Caki2 (cell line): ENCODE data around the gene LHFPL3. TPM values are rescaled to one million over a fixed set of nuclear protein-coding genes. Genes with fewer than 3 reads are reported as not detected.

Experiments
- DNase-seq: peaks from one replicate; pipeline ENCODE4 v3.0.0-alpha.2; 2015; ENCODE audit warnings: low read depth
- in situ Hi-C: cut with HindIII; loops from 2 replicates; pipeline ENCODE4 v1.10.0; 2016; ENCODE audit warnings: low sequenced_read_pairs, low pct_unique_long_range_greater_than_20kb, mixed read lengths
- total RNA-seq: library from RNA; depleted of rRNA; stranded (reverse); fragments of >200 nt; shearing (Covaris generic); gene quantifications from 2 replicates; pipeline ENCODE4 v1.2.3, GENCODE V29; 2014; ENCODE audit warnings: low replicate concordance

The LHFPL3 gene
- total RNA-seq, 1 experiment from 2014 or later: not detected

DNA sequence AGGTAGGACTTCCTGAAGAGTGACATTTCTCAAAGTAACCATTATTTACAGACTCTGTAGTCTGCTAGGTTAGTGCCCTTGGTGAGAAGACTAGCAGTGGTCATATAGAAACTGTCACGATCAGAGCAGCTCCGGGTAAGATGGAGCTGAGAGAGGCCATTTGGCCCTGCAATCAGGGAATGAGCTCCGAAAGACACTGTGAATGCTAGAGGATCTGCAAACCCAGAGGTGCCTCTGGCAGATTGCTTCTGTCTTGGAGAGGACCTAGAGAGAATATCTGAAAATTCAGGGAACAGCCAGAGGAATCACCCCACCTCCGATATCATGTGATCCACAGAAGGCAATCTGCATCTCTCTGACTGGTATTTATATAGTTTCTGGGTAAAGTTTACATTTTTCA, 438.7 kb downstream of the LHFPL3 start:
- no peak for DNase-seq
- in situ Hi-C loops: no loop called here

DNA sequence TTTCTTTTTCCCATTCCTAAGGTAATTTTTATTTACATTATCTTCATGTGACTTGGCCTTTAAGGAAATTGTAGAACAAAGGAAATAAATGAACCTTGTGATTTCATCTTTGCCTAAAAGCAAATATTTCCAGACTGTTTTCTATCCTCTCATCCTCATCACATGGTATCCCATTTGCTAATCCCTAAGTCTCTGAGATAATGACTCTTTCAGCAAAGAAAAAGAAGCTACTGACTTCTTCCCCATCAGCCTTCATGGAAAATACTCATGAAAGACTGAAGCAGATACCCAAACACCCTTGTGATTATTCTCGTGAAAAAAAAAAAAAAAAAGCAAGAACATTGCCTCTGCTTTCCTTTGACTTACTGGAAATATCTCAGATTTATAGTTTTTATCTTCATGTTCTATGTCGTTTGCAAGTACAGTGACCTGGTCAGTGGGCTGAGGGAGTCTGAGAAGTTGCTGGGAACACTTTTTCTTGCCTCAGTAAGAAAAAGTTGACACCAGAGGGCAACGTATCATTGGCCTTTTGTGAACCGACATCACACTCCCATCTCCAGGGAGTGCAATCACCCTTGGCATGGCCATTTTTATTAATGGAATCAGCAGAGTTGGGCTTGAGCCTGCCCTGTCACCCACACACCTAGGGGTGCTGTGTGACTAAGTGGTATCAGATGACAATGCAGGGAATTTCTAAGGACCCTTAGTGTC, 439.6 kb downstream of the LHFPL3 start:
- DNase-seq: no peak
- in situ Hi-C loops: no loop called here

DNA sequence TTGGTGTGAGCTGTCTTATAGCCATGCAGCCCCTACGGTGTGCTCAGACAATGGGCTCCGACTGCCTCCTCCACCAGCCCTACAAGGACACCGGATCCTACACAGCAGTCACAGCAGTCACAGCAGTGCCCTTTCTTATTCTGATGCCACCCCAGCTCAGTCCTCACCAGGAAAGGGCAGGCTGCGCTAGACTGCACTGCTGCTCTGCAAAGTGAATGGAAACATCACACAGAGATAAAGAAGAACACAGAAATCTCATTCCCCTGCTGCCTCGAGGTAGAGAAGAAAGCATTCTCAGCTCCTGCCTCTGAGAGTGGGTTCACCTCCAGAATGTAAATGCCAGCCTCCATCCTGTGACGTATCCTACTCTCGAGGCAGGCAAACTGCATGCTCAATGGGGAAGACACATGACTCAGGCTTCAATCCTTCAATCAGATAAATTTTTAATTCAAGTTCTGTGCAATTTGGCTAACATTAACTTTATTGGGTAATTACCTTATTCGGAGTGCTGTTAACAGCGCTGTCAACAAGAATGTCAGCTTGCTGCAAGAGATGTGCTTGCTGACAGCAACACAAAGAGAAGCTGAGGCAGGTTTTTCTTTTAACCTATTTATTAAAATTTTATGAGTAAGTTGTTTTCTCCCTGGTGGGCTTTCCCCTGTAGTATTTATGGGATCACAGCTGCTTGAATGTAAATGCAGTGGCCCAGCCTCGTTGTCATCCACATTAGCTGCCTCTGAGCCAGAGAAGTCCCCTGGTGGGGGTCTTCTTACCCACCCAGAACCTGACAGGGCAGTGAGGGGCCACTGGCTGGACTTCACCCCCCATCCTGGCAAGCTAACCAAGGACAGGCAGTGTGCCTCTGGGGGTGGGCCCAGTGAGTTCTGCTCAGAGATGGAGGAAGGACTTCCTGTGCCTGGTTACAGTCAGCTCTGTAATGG, 444.3 kb downstream of the LHFPL3 start:
- in situ Hi-C loops: no loop called here

DNA sequence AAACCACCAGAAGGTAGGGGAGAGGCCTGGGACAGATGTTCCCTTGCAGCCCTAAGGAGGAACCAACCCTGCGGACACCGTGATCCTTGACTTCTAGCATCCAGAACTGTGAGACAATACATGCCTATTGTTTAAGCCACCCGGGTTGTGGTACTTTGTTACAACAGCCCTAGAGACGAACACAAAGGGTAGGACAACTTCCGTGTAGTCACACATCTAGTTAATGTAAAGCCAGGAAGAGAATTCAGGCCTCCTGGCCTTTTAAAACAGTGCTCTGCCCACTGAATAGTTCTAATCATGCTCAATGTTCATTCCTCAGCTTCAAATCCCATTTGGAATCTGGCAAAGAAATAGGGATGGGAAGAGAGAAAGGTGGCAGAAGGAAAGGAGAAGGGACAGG, 445.4 kb downstream of the LHFPL3 start:
- in situ Hi-C loops: no loop called here
- DNase-seq: no peak

More for the DNA sequence above, 444.3 kb downstream of the LHFPL3 start:
- DNase-seq: no peak

DNA sequence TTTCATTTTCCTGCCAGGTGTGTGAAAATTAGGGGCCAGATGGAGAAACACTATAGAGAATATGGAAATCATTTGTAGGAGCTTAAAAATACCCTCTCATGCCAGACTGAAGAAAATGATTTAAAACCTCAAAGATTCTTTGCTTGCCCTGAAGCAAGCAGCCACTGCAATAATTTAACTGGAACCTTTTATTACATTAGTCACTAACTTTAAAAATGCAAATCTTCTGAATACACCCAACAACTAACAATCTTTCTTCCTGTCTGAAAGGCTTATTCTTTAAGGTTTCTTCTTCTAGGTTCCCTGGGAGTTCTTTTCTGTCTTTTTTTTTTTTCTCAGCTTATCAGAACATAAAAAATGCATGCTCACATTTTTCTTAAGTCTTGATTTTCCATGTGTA, 447.1 kb downstream of the LHFPL3 start:
- DNase-seq: no peak
- in situ Hi-C loops: no loop called here

DNA sequence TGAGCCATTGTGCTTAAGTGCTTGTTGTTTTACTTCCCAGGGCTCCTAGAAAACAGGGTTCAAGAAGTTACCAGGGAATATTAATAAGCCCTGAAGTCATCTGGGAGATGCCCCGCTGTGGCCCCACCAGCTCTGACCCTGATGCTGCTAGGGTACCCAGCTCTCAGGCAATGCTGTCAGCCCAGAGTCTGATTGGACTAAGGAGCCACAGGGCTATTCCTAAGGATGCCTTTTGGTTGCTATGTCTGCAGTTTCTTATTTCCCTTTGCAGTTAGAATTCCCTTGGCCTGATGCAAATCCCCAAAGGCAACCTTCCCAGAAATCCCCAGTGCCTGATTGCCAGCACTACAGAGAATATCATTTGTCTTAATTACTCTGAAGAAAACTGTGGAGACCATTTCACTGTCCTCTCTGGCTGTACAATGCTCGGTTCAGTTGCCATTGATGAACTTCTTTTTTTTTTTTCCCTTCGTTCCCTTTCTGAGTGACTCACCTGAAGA, 448.9 kb downstream of the LHFPL3 start:
- in situ Hi-C loops: no loop called here
- DNase-seq: no peak

DNA sequence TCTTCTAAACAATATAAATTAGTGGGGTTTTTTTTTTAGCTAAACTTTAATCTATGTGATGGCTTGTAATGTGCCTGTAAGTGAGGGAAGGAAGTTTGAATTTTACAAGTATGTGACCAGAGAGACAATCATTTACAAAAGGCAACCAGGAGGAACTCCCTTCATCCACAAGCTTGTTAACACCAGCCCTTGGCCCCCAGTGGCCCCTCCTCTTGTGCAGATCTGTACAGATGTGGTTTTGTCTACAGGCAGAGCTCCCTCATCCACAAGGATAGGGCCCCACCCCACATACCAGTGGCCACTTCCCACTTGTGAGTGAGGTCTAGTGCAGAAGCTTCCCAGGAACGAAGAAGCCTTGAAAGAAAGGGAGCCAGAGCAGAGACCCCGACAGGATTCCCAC, 451.5 kb downstream of the LHFPL3 start:
- in situ Hi-C loops: no loop called here

DNA sequence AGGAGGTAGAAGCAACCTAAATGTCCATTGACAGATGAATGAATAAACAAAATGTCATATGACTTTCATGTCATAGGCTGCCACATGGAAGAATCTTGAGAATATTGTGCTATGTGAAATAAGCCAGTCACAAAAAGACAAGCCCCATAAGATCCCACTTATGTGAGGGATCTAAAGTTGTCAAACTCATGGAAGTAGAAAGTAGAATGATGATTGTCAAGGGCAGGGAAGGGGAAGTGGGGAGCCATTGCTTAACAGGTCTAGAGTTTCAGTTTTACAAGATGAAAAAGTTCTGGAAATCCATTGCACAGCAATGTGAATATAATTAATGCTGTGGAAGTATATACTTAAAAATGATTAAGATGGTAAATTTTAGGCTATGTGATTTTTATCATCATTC, 456.3 kb downstream of the LHFPL3 start:
- in situ Hi-C loops: no loop called here
- no peak for DNase-seq

More for the DNA sequence above, 451.5 kb downstream of the LHFPL3 start:
- DNase-seq: no peak

DNA sequence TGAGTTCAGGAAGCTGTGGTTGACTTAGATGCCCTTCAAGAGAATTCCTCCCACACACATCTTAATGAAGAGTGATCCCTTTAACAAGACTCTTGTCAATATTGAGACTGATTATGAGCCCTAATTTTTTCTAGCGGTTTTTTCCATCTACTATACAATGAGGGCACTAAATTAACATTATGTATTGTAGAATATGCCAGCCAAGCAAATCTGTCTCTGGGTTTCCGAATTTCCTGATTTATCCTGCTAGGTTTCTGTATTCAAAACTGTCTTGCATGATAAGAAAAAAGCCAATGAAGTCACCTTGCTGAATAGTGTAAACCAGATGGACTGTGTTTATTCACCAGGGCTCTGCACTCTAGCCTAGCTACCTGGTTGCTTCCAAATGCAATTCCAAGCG, 461.4 kb downstream of the LHFPL3 start:
- DNase-seq: no peak
- in situ Hi-C loops: no loop called here

DNA sequence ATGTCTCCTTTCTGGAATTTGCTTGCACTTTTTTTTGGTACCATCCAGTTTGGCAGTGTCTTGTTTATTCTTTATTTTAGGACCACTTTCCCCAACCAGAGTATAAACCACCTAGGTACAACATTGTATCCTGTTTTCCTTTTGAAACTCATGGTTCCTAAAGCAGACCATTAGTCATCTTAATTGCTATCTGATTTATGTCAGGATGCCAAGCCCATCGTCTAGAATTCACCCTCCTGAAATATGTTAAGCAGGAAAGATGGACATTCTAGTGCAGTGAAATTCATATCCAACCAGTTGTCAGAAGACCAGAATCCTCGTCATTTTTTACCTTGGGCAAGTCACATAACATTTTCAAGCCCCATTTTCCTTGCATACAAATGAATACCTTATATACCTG, 462.0 kb downstream of the LHFPL3 start:
- no peak for DNase-seq
- in situ Hi-C loops: no loop called here

DNA sequence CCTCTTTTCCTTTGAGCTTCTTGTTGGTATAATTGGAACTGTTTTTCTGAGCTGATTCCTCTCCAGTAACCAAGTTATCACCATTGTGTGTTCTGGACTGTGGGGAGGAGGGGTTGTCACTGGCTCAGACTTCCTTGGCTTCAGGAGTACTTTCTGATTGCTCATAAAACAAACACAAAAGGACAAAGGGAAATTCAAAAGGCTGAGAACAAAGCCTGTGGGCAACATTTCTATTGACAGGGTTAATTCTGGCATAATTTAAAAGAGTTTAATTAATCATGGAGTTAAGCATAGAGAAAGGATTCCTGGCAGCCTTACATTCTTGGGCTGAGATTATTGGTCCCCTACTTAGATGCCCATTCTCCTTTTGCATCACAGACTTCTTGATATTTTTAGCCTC, 462.7 kb downstream of the LHFPL3 start:
- in situ Hi-C loops: no loop called here
- no peak for DNase-seq

DNA sequence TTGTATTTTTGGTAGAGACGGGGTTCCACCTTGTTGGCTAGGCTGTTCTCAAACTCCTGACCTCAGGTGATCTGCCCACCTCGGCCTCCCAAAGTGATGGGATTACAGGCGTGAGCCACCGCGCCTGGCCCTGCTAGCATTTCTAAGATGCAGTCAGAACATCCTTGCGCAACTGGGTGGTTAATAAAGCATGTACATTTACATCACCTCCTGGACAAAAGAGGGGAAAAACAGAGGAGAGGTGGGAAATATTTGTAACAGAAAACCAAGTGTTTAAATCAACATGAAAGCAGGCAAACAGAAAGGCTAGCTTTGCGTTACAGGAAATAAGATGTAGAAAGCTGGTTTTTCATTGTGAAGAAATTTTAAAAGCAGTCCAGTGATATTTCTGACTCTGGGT, 464.7 kb downstream of the LHFPL3 start:
- in situ Hi-C loops: no loop called here
- no peak for DNase-seq

DNA sequence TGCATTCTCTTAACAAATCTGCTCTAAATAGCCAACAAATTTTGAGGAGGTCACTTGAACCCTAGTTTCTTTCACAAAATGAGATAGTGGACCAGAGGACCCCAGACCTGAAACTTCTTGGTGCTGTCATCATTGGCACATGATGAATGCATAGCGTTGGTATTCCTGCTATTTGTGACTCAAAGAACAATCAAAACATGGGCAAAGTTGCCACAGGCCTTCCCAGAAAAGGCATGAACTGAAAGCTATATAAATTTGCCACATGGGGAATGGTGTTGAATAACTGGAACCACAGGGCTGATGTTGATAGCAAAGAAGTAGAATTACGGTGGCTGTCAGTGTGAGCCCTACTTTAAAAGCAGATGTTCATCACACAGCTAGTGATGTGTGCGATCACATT, 465.8 kb downstream of the LHFPL3 start:
- DNase-seq: no peak
- in situ Hi-C loops: no loop called here

DNA sequence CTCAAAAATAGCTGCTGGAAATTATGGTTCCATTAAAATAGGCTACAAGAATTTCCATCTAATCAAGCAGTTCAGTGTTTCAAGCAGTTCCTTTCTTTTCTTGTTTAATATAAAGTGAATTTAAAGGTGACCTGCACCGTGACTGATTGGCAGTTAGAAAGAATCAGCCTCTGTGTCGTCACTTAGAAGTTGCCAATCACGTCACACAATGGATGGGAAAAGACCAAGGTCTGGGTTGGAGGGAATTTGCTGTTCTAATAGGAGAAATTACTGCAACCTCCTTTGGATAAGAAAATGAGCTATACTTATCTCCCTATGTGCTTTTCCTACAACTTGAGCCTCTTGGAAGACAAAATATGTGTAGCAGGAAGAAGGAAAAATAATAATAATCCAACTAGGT, 466.2 kb downstream of the LHFPL3 start:
- no peak for DNase-seq
- in situ Hi-C loops: no loop called here

DNA sequence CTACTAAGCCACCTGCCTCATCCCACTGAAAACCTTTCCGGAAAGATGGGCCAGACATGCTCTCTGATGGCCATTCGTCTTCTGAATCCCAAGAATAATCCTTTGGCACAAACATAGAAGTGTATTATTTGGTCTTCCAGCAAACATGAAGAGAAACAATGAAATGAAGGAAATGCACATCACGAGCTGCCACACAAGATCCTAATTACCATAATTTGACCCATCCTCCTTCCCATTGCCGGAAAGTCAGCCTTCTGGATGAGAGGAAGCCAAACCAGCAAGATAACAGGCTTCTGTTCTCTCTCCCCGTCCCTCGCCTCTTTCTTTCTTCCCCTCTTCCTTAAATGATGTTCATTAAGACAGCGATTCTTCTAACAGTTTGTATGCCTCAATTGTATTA, 466.7 kb downstream of the LHFPL3 start:
- no peak for DNase-seq
- in situ Hi-C loops: no loop called here

DNA sequence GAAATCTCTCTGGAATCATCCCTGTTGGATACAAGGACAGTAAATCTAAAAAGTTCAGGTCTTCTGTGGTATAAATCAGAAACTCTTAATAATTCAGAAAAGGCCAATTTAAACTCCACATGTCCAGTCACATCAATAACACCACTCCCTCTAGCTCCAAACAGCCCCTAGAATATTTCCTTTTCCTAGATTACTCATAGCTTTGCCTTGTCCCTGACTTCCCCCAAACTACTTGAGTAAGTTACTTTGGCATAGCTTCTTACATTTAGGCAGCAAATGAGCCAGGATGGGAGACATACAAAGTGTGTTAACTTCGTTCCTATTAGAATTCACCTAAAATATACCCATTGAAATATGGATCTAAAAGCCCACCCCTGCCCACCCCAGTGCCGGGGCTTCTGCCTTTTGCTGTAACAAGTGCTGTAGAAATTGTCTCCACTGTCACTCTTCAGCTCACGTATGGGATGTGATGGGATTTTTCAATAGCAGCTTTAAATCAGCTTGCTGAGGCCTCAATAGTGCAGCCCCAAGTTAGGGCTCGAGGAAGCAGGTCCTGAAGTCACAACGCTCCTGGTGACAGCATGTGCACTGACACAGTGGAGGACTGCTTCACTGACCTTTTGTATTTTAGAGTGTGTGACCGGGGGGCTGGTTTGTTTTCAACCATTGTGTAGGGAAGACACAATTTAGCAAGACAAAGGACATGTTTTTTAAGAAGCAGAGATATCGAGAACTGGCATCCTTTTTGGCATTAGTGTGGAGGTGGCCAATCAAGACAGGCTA, 467.4 kb downstream of the LHFPL3 start:
- in situ Hi-C loops: no loop called here
- DNase-seq: no peak

DNA sequence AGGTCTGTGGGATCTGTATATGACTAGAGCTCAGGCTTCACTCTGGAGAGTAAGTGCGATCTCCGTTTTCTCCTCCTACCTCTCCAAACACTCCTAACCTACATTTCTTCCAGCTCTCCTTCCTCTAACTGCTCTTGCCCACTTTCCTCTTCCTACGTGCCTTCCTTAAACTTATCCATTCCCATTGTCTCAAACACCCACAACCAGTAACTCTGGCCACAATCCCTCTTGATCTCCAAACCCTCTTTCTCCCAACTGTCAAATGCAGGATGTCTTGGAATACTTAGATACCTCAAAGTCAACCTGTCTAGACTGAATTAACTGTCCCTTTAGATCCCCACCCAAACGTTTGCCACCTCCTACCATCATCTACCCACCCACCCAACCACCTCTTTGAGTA, 471.9 kb downstream of the LHFPL3 start:
- in situ Hi-C loops: no loop called here
- no peak for DNase-seq

DNA sequence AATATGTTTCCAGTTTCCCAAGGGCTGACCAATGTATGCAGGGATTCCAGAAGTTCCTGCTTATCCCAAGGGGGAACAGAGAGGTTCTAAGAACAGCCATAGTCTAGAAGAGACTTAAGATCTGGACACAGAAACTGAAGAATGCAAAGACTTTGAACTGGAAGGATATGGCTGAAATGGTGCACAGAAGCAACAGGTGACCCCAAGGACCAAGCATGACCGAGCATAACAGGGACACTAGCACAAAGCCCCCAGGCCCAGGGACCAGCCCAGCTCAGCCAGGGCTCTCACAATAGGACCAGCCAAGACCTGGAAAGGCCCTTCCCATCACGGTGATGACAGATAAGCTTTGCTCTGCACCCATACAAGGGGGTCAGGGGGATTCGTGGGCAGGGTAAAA, 472.6 kb downstream of the LHFPL3 start:
- in situ Hi-C loops: no loop called here
- DNase-seq: no peak

DNA sequence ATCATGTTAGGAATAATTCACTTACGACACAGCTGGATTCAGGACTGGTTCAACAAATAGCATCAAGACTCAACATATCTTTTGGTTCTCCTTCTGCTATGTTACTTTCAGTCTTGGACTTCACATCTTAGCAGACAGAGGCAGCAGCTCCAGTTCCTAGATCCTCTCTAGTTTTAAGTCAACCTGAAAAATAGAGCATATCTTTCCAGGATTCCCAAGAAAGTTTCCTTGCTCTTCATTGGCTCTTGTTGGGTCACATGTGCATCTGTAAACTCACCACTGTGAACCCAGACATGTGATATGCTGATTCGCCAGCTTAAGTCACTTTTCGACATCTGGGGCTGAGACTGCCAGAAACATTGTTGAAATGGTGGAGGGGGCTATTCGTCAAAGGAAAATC, 475.5 kb downstream of the LHFPL3 start:
- no peak for DNase-seq
- in situ Hi-C loops: no loop called here
